Measurements from ENCODE around the gene RNU5B-1.
"Not testable (repeated sequence)": the region's sequence is repeated elsewhere in the genome, so short reads cannot be mapped to it uniquely, and the experiment has no call there.

Gene RNU5B-1

DNA sequence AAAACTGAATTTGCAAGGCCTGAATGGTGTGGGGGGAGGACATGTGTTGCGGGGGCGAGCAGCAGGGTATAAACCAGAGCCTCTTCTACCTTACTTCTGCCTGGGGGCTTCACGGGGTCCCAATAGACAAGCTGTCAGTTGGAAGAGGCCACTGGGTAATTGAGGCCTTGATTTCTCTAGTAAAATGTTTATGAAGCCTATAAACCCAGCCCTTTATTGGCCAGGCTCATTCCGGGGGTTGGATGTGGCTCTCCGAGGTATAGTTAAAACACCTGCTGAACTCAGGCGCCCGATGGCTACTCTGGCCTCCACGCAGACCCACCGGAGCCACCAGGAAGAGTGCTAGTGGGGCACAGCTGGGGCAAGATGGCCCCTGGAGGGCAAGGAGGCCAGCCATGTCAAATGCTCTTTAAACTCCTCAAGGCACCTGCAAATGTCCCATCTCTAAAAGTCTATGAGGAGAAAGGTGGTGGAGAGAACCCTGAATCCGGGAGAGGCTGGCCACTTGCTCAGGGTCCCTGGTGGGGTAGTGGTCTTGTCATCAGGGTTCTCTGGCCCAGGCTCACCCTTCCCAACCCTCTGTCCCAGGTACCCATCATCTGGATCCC is 39.0 kb downstream of the RNU5B-1 start:
- DNase-seq (ENCODE audit: low spot score) = no peak

DNA sequence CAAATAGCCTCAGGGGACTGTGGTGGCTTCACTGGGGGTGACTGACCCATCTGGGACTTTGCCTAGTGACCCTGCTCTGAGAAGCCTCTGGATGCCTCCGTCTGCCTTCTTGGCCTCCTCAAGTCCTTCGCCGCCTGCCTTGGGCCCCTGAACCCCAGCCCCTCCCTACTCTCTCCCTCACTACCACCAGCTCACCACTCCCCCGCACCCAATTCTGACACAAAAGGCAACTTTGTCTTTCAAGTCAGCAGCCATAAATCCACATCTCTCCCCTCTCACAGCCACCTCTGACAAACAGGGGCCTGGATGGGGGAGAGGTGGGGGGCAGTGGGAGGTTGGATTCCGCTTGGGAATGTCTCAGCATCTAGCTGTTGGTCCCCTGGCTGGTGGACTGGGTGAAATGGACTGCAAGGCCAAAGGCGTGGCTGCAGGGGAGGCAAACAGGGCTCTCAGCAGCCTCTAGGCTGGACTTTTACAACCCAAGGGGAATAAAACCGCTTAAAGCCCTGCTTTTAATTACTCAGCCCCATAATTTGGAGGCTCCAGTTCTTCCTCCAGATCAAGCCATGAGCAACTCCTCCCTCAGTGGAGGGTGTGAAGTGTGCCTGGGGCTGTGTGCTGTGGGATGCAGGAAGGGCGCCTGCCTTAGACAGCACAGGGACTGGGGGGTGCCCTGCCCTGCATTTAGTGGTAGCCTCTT is 39.9 kb downstream of the RNU5B-1 start:
- DNase-seq (ENCODE audit: low spot score) = no peak

- no peak for DNase-seq (ENCODE audit: low spot score)
These were observed 40.4 kb downstream of the RNU5B-1 start for GRCh38 chr15:65344914-65345275.

GRCh38 chr15:65346856-65347598 is 42.5 kb downstream of the RNU5B-1 start:
- DNase-seq (ENCODE audit: low spot score) = no peak

GRCh38 chr15:65347756-65348155 is 43.3 kb downstream of the RNU5B-1 start:
- not testable (repeated sequence) for DNase-seq (ENCODE audit: low spot score)

DNA sequence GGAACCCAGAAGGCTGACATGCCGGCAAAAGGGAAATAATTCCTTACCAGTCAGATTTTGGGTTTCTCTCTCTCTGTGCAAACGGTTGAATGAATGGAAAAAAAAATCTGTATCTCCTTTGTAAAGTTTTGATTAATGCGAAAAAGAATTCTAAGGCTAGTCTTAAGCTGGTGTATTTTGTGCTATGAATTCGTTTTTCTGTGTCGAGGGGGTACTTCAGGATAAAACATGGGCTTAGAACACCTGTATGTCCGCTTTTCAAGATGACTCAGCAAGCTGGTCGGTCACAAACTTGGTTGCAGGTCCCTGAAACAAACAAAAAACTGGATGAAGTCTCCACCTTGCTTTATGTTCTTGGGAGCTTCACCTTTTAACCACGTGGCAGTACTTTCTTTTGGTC is 44.9 kb downstream of the RNU5B-1 start:
- no peak for DNase-seq (ENCODE audit: low spot score)

DNA sequence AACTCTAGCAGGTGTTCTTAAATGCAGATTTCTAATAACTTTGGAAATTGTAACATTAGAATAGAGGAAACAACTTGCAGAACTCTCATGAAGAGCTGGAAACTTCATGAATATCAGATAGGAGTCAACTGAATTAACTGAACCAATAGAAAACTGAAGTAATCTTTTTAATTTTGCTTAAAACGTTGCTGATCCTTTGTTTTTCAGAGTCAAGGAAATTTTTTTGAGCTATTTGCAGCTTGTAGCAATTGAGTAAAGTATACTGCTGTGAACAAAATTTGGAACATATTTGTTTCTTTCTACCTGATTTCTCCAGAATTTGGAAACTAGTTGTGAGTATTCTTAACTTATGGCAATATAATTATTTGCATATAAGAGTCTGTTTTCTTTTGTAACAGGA is 47.5 kb downstream of the RNU5B-1 start:
- not testable (repeated sequence) for DNase-seq (ENCODE audit: low spot score)

Data from left forelimb (tissue), 1 donor.